Measurements from ENCODE around the gene CCDC102B.

DNA sequence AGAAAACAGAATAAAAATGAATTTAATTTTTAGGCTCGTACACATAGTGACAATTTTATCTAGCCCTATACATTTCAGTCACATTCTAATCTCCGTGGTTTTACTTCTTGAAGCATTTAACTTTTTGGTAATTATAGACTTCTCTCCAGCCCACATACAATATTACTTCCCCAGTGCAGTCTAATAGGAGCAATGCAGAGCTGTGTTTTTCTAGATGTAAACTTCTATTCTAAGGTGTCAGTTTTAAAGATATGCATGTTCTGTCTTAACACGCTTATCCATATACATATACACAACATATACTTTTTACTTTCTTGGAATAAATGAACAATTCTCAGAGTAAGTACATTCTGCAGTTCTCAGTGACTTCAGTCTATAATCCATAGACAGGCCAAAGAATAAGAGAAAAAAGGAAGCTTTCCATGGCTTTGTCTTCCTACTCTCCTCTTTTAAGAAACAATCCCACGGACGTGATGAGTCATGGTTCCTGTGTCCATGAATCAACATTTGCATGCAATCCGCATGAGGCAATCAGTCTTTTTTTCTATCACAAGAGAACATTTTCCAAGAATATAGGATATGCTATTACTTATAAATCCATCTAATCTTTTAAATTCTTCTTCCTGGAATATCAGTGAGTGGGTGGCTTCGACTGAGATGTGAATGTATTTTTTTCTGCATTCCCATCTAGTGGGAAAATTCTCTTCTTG, 42.8 kb downstream of the CCDC102B start:
- TF ChIP-seq CTCF (IDR thresholded peaks at IDR 0.05): no peak
- no peak for TF ChIP-seq POLR2A (IDR thresholded peaks at IDR 0.05)

Measured in thyroid gland (tissue), 4 donors.